Neural progenitor cell (in vitro differentiated cells): ENCODE results near the gene C1orf122. TPM values are rescaled to one million over a fixed set of nuclear protein-coding genes. Genes with fewer than 3 reads are reported as not detected.

ENCODE experiments used
- DNase-seq: peaks from one replicate; pipeline ENCODE4 v3.0.0-alpha.2; 2016; ENCODE audit warnings: low spot score
- H2AFZ ChIP-seq: fragments of 200-600 bp; sonication (generic); replicated peaks from 2 replicates; pipeline ENCODE4 v1.6.1; 2016; ENCODE audit warnings: antibody characterized with exemption
- H3F3A ChIP-seq: fragments of 200-600 bp; sonication (generic); 2 replicates; pipeline ENCODE4 v1.6.1; 2016; ENCODE audit warnings: antibody characterized with exemption, low read depth
- H3K27ac ChIP-seq: fragments of 200-600 bp; sonication (generic); 2 replicates; pipeline ENCODE4 v1.5.1; 2016; ENCODE audit warnings: mild to moderate bottlenecking
- H3K27me3 ChIP-seq: fragments of 200-600 bp; sonication (generic); 2 replicates; pipeline ENCODE4 v1.6.1; 2016; ENCODE audit warnings: mild to moderate bottlenecking, moderate library complexity
- H3K36me3 ChIP-seq: fragments of 200-600 bp; sonication (generic); 2 replicates; pipeline ENCODE4 v1.5.1; 2016
- H3K4me1 ChIP-seq: fragments of 200-600 bp; sonication (generic); 2 replicates; pipeline ENCODE4 v1.6.1; 2016; ENCODE audit warnings: mixed run types
- H3K4me2 ChIP-seq: fragments of 200-600 bp; sonication (generic); 2 replicates; pipeline ENCODE4 v1.6.1; 2016
- H3K4me3 ChIP-seq: fragments of 200-600 bp; sonication (generic); 2 replicates; pipeline ENCODE4 v1.5.1; 2016
- H3K79me2 ChIP-seq: fragments of 200-600 bp; sonication (generic); 2 replicates; pipeline ENCODE4 v1.6.1; 2016; ENCODE audit warnings: low read depth
- H3K9ac ChIP-seq: fragments of 200-600 bp; sonication (generic); 2 replicates; pipeline ENCODE4 v1.6.1; 2016
- H3K9me3 ChIP-seq: fragments of 200-600 bp; sonication (generic); 2 replicates; pipeline ENCODE4 v1.5.1; 2016; ENCODE audit warnings: low read depth
- H4K20me1 ChIP-seq: fragments of 200-600 bp; sonication (generic); 2 replicates; pipeline ENCODE4 v1.6.1; 2016; ENCODE audit warnings: low read depth
- H3K27ac Mint-ChIP-seq: 3 replicates; pipeline ENCODE4 v1.8.0; 2021; ENCODE audit warnings: mixed read lengths
- H3K27me3 Mint-ChIP-seq: 2 replicates; pipeline ENCODE4 v1.8.0; 2022; ENCODE audit warnings: low read depth, mild to moderate bottlenecking, inconsistent platforms, moderate library complexity, mixed read lengths; ENCODE audit not compliant: insufficient read depth
- H3K36me3 Mint-ChIP-seq: 3 replicates; pipeline ENCODE4 v1.8.0; 2021; ENCODE audit warnings: mixed read lengths
- H3K4me1 Mint-ChIP-seq: 3 replicates; pipeline ENCODE4 v1.8.0; 2021; ENCODE audit warnings: mixed read lengths
- H3K4me3 Mint-ChIP-seq: 3 replicates; pipeline ENCODE4 v1.8.0; 2021; ENCODE audit warnings: mild to moderate bottlenecking, moderate library complexity, mixed read lengths
- H3K9me3 Mint-ChIP-seq: 3 replicates; pipeline ENCODE4 v1.8.0; 2020; ENCODE audit warnings: mixed read lengths
- CTCF ChIP-seq: fragments of 200-600 bp; sonication (generic); IDR thresholded peaks from 2 replicates; pipeline ENCODE4 v1.5.1; 2017; ENCODE audit warnings: antibody characterized with exemption, mild to moderate bottlenecking
- EZH2 ChIP-seq: fragments of 200-600 bp; sonication (generic); IDR thresholded peaks from 2 replicates; pipeline ENCODE4 v1.6.1; 2017; ENCODE audit warnings: antibody characterized with exemption, mild to moderate bottlenecking, moderate library complexity
- EZH2phosphoT487 ChIP-seq: fragments of 200-600 bp; sonication (generic); IDR thresholded peaks from 2 replicates; pipeline ENCODE4 v1.6.1; 2017; ENCODE audit warnings: antibody characterized with exemption
- total RNA-seq: library from RNA; depleted of rRNA; stranded (reverse); fragments of >200 nt; gene quantifications from 2 replicates; pipeline ENCODE4 v1.2.3, GENCODE V29; 2015; ENCODE audit warnings: low replicate concordance

C1orf122 gene
- total RNA-seq, 1 donor from 2014 or later, result 17.7 TPM

GRCh38 chr1:37778654-37779053 is 28.9 kb upstream of the C1orf122 start:
- H3K9me3 ChIP-seq, result no peaks in the 10 kb centered on the region
- H3K4me3 ChIP-seq, result no peak overlapping the region
- Mint-ChIP-seq H3K27me3 (peaks cover 17% of the 10 kb centered on the region), H3K9me3 (peaks cover 2% of the 10 kb centered on the region), H3K36me3 (no peaks in the 10 kb centered on the region), H3K4me1 (no peaks in the 10 kb centered on the region), H3K27ac (no peak overlapping the region), H3K4me3 (no peak overlapping the region)
- H3F3A ChIP-seq, result no peaks in the 10 kb centered on the region
- no peaks in the 10 kb centered on the region for H3K36me3 ChIP-seq
- H4K20me1 ChIP-seq, result no peaks in the 10 kb centered on the region
- H3K27me3 ChIP-seq, result peaks cover 51% of the 10 kb centered on the region
- H3K9ac ChIP-seq, result no peak overlapping the region
- no peak for DNase-seq
- no peak for TF ChIP-seq EZH2
- TF ChIP-seq EZH2phosphoT487, result no peak
- no peak for TF ChIP-seq CTCF
- H3K4me1 ChIP-seq, result no peaks in the 10 kb centered on the region
- no peak overlapping the region for H3K27ac ChIP-seq
- no peaks in the 10 kb centered on the region for H3K79me2 ChIP-seq
- no peak overlapping the region for H2AFZ ChIP-seq
- no peak overlapping the region for H3K4me2 ChIP-seq

- H3K9ac ChIP-seq, result no peak overlapping the region
- peaks cover 74% of the 10 kb centered on the region for H3K27me3 ChIP-seq
- no peak for TF ChIP-seq CTCF
- TF ChIP-seq EZH2, result no peak
- no peak for TF ChIP-seq EZH2phosphoT487
- H3K4me3 ChIP-seq, result no peak overlapping the region
- H3K36me3 ChIP-seq, result no peaks in the 10 kb centered on the region
- no peaks in the 10 kb centered on the region for H3K36me3 Mint-ChIP-seq
- H3K4me1 ChIP-seq, result no peaks in the 10 kb centered on the region
- H3K27ac ChIP-seq, result no peak overlapping the region
- no peaks in the 10 kb centered on the region for H3K9me3 ChIP-seq
- no peaks in the 10 kb centered on the region for H3K4me1 Mint-ChIP-seq
- H3K4me2 ChIP-seq, result no peak overlapping the region
- H3K27me3 Mint-ChIP-seq, result peaks cover 19% of the 10 kb centered on the region
- no peaks in the 10 kb centered on the region for H3K79me2 ChIP-seq
- no peaks in the 10 kb centered on the region for H3K9me3 Mint-ChIP-seq
- no peak overlapping the region for H3K4me3 Mint-ChIP-seq
- H4K20me1 ChIP-seq, result no peaks in the 10 kb centered on the region
- H3K27ac Mint-ChIP-seq, result no peak overlapping the region
- H2AFZ ChIP-seq, result no peak overlapping the region
- no peak for DNase-seq
- no peaks in the 10 kb centered on the region for H3F3A ChIP-seq
Measured at GRCh38 chr1:37782491-37782890, 25.1 kb upstream of the C1orf122 start.

- H2AFZ ChIP-seq, result peak overlapping the region; percentile 92
- Mint-ChIP-seq H3K27me3 (peaks cover 44% of the 10 kb centered on the region), H3K27ac (no peak overlapping the region), H3K4me3 (peak overlapping the region; percentile 67), H3K36me3 (peaks cover 2% of the 10 kb centered on the region), H3K9me3 (peaks cover 4% of the 10 kb centered on the region), H3K4me1 (no peaks in the 10 kb centered on the region)
- H3K9me3 ChIP-seq, result no peaks in the 10 kb centered on the region
- peaks cover 35% of the 10 kb centered on the region for H4K20me1 ChIP-seq
- peaks cover 9% of the 10 kb centered on the region for H3F3A ChIP-seq
- H3K4me2 ChIP-seq, result peak overlapping the region; percentile 99
- H3K9ac ChIP-seq, result no peak overlapping the region
- TF ChIP-seq CTCF, result no peak
- peak; percentile 69 for TF ChIP-seq EZH2
- TF ChIP-seq EZH2phosphoT487, result peak; percentile 66
- no peaks in the 10 kb centered on the region for H3K79me2 ChIP-seq
- no peak for DNase-seq
- H3K27me3 ChIP-seq, result peaks cover 80% of the 10 kb centered on the region
- H3K36me3 ChIP-seq, result no peaks in the 10 kb centered on the region
- H3K4me3 ChIP-seq, result peak overlapping the region; percentile 72
- no peaks in the 10 kb centered on the region for H3K4me1 ChIP-seq
- H3K27ac ChIP-seq, result no peak overlapping the region
Measured at GRCh38 chr1:37792943-37793686, 14.5 kb upstream of the C1orf122 start.
